GF-D8 (cell line): Measurements from ENCODE around the gene FAM168B.

Source experiments
- DNase-seq: peaks from one replicate; lab custom pipeline; 2025; lab: John Stamatoyannopoulos, UW

Gene FAM168B

DNA sequence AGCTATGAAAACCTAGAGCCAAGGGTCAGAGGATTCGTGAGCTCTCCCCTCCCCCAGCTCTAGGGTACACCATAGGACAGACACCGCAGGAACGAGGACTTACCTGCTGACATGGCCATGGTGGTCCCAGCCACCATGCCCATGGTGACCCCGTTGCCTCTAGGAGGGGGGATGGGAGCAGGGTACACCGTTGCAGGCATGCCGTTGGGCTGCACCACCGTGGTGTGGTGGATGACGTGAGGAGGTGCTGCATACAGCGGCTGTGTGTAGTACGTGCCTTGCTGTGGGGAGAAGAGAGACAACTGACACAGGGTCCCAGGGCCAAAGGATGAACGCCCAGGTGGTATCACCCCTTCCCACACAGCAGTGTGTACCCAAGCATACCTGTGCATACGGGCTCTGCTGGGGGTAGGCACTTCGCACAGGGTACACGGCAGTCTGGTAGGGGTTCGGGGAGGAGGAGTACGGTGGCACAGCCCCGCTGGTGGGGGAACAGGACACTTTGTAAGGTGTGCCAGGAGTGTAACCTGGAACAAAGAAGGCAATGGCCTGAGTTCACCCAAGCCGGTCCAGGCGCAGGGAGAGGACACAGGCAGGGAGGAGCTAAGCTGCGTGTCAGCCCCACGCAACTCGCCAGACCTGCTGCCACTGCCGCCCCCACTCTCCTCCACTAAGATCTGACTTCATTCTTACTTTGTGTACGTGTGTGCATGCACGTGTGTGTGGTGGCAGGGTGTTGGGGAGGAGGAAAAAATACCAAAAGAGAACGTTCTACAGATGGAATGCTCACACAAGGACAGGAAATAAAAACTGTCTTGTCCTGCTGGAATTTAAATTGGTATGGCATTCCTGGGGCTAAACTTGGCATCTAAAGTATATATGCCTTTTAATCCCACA, 37.8 kb downstream of the FAM168B start:
- DNase-seq: no peak

DNA sequence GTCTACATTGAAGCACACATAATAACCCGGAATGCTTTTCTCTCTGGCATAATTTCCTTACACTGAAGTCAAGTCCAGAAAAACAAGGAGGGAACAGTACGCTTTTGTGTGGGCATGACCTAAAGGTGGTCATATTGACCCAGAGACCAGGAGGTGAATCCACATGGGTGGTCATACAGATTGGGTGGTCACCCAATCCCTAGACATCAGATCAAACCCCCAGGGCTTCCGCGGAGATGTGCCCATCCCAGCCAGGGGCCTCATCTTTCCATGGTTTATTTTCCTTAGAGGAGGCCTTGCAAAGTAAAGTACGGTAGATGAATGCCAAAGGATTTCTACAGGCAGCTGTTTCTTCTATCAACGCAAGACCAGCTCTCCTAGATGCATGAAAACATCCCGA, 38.8 kb downstream of the FAM168B start:
- no peak for DNase-seq

GRCh38 chr2:131052741-131053263, 40.5 kb downstream of the FAM168B start:
- no peak for DNase-seq

DNA sequence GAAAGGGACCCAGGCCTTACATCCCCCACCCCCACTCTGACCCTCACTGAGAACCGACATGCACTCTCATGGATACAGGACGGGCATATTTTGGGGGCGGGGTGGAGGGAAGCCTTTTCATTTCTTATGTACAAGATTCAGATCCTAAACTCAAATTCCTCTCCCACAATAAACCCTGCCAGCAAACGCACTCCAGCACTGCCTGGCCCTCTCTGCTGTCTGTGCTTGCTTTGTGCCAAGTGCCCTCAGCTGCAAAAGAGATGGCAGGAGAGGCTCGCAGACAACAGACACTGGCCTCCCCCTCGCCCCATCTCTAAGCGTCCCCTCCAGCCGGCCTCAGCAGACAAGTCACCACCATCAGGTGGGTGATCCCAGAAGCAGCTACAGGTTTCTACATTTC, 42.4 kb downstream of the FAM168B start:
- no peak for DNase-seq

GRCh38 chr2:131049150-131049718, 44.0 kb downstream of the FAM168B start:
- no peak for DNase-seq

GRCh38 chr2:131048641-131049040, 44.6 kb downstream of the FAM168B start:
- no peak for DNase-seq

DNA sequence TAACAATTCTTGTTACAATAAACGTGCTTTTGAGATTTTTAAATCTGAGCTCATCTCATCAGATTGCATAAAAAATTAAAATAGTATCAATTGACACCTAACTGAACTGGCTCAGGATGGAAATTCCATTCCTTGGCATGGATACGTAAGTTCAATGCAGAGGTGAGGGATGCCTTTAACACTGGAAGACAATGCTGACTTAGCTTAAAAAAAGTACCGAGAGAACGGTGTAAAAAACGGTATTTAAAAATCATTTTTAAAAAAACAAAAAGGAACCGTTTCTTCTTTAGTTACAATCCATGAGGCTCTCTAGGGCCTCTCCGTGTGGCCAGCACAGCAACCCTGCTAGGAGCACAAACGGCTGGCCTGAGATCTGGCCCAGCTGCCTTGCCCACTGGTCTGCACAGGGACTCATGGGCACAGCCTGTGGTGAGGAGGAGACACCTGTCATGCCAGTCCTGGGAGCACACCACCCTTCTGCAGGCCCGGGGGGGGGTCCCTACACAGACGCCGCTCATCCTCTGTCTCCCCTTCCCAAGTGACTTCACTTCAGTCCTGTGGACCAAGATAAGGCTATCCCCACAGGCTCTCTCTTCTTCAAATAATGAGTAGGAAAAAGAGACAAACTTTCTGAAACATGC, 45.2 kb downstream of the FAM168B start:
- DNase-seq: no peak

DNA sequence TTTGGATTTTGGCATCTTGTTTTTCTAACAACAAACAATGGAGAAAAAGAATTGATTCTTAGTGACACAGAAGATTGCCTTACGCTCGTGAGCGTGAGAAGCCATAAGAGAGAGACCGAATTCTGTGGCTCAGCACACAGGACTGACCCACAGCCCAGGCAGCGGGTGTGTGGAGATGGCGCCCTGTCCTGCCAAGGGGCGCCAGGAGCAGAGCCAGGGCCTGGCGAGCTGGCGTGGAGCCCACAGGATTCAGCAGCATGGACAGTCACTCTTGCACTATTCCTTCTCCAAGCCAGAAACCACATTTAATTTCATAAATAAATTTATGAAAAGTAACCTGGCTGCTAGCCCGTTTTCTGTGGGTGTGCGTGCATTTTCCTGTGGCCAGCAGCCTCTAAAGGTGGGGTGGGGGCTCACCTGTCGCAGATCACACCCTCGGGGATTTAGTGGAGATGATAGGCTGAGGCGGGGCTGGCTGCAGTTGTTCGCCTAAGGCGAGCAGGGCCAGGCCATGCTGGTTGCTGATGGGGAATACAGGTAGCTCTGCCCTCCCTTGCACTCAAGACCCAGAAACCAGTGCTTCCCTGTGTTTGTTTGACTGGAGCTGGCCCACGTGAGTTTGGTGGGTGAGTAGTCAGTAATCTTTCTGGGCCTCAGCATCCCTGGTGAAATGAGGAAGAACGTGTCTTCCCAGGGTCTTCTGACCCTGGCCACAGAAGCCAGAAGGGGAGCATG, 46.2 kb downstream of the FAM168B start:
- no peak for DNase-seq

- no peak for DNase-seq
Measured at GRCh38 chr2:131046028-131046917, 47.0 kb downstream of the FAM168B start.

DNA sequence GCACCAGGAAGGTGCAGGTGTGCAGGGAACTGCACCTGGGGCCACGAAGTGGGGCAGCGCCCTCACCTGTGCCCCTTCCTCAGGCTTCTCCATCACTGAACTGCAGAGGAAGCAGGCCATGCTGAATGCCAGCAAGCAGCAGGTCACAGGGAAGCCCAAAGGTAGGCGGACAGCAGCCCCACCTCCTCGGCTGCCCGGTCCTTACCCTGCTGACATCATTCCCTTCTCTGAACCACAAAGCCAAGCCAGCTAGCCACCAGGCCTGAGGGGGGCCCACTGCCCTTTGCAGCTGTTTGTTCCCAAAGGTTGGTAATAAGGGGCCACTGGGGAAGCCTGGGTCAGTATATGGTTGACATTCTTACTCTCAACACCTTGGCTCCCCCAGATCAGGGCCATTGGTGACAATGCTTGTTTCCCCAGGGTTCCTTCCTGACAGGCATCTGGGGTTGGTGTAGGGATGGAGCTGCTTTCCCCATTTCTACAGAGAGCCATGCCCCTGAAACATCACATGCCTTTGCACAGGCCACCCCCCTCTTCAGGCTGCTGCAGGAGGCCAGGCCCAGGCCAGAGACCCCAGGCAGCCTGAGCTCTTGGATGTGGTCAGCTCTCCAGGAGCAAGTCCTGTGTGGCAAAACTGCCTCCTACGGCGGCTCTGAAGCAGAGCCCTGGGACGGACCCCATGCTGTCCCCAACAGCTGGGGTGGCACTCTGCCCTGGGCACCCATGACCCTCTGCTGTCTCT, 47.8 kb downstream of the FAM168B start:
- no peak for DNase-seq

- no peak for DNase-seq
Measured at GRCh38 chr2:131044757-131045150, 48.5 kb downstream of the FAM168B start.

GRCh38 chr2:131044075-131044756, 49.0 kb downstream of the FAM168B start:
- no peak for DNase-seq

GRCh38 chr2:131043199-131044074, 49.8 kb downstream of the FAM168B start:
- DNase-seq: no peak

DNA sequence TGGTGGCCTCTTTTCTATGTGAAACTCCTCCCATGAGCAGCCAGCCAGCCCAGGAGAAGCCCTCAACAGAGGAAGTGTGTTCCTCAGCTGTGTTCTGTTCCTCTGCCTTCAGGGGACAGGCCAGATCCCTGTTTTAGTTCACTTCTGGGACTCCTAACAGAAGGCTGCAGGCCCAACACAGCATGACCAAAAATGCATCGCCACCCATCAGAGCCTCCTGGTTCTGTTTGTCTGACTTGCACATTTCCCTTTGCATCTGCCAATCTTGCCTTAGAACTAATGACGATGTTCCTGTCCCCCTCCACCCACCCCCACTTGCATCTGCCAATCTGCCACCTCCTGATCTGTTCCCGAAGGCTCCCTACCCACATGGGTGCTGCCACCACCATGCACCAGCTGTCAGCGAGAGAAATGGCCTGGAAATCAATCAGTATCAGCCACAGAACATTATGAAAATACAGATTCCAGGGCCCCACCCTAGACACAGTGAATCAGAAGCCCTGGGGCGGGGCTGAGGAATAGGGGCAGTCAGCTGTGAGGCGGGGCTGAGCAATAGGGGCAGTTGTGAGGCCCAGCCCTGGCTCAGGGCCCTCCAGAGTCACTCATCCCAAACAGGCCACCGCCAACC, 51.0 kb downstream of the FAM168B start:
- no peak for DNase-seq

DNA sequence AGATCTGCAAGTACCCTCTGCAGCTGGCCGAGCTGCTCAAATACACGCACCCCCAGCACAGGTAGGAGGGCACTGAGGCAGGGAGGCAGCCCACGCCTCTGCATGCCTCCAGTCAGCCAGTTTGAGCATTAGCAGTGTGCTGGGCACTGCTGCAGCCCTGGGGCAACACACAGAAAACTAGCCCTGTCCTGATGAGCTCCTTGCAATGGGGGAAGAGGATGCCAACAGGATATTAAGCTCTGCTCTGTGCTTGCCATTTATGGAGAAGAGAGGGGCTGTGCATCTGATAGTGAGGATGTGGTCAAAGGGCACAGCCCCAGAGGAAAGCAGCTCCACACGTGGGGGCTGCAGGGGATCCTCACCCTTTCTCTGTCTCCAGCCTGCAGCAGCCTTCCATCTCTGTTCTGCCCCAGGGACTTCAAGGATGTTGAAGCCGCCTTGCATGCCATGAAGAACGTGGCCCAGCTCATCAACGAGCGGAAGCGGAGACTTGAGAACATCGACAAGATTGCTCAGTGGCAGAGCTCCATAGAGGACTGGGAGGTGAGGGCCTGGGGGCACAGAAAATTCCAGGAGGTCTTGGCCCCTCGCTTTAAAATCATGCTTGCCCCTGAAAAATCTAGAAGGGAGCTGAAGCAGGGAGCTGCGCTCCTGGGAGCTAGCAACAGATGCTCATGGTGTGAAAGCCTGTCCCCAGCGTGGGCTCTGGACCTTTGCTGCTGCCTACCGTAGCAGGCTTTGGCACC, 51.7 kb downstream of the FAM168B start:
- no peak for DNase-seq

- no peak for DNase-seq
Measured at GRCh38 chr2:131040661-131041401, 52.4 kb downstream of the FAM168B start.
